EL (cell line): ENCODE data around the gene GYPB.
"Not testable (repeated sequence)": the region's sequence is repeated elsewhere in the genome, so short reads cannot be mapped to it uniquely, and the experiment has no call there.

Experiments
- DNase-seq: peaks from one replicate; pipeline ENCODE4 v3.0.0-alpha.2; 2016

Gene GYPB

GRCh38 chr4:144008602-144009001 lies 10.6 kb downstream of the GYPB start:
- not testable (repeated sequence) for DNase-seq

- not testable (repeated sequence) for DNase-seq
Measured at GRCh38 chr4:144007960-144008359, 11.2 kb downstream of the GYPB start.

- peak; percentile 6 for DNase-seq
Measured at GRCh38 chr4:144006200-144006803, 12.9 kb downstream of the GYPB start.

- not testable (repeated sequence) for DNase-seq
Measured at GRCh38 chr4:144005558-144005953, 13.6 kb downstream of the GYPB start.

GRCh38 chr4:144004868-144005557 lies 14.2 kb downstream of the GYPB start:
- DNase-seq, result peak; percentile 76

GRCh38 chr4:144003890-144004265 lies 15.3 kb downstream of the GYPB start:
- not testable (repeated sequence) for DNase-seq

GRCh38 chr4:144003205-144003889 lies 15.8 kb downstream of the GYPB start:
- DNase-seq, result not testable (repeated sequence)

- not testable (repeated sequence) for DNase-seq
Measured at GRCh38 chr4:144000331-144000995, 18.7 kb downstream of the GYPB start.

- DNase-seq, result not testable (repeated sequence)
Measured at GRCh38 chr4:143996193-143996592, 23.0 kb downstream of the GYPB start.

- not testable (repeated sequence) for DNase-seq
Measured at GRCh38 chr4:143991761-143992160, 27.4 kb downstream of the GYPB start.

- not testable (repeated sequence) for DNase-seq
Measured at GRCh38 chr4:143990717-143991116, 28.5 kb downstream of the GYPB start.

GRCh38 chr4:143986180-143986579 lies 33.0 kb downstream of the GYPB start:
- no peak for DNase-seq

- DNase-seq, result peak; percentile 10
Measured at GRCh38 chr4:143980776-143981175, 38.4 kb downstream of the GYPB start.

- DNase-seq, result not testable (repeated sequence)
Measured at GRCh38 chr4:143975527-143975926, 43.7 kb downstream of the GYPB start.

GRCh38 chr4:143974021-143974420 lies 45.2 kb downstream of the GYPB start:
- not testable (repeated sequence) for DNase-seq

GRCh38 chr4:143961075-143961474 lies 58.1 kb downstream of the GYPB start:
- DNase-seq, result no peak

- DNase-seq, result not testable (repeated sequence)
Measured at GRCh38 chr4:143955306-143955705, 63.9 kb downstream of the GYPB start.

- not testable (repeated sequence) for DNase-seq
Measured at GRCh38 chr4:143951458-143951972, 67.7 kb downstream of the GYPB start.

- peak; percentile 28 for DNase-seq
Measured at GRCh38 chr4:143950967-143951366, 68.2 kb downstream of the GYPB start.

- not testable (repeated sequence) for DNase-seq
Measured at GRCh38 chr4:143950185-143950584, 69.0 kb downstream of the GYPB start.

GRCh38 chr4:143947493-143947892 lies 71.7 kb downstream of the GYPB start:
- DNase-seq, result not testable (repeated sequence)
